Measurements from ENCODE around the gene GALNT18. TPM values are rescaled to one million over a fixed set of nuclear protein-coding genes. Genes with fewer than 3 reads are reported as not detected.

Gene GALNT18
- total RNA-seq, 1 donor from 2014 or later = 39.8 TPM

DNA sequence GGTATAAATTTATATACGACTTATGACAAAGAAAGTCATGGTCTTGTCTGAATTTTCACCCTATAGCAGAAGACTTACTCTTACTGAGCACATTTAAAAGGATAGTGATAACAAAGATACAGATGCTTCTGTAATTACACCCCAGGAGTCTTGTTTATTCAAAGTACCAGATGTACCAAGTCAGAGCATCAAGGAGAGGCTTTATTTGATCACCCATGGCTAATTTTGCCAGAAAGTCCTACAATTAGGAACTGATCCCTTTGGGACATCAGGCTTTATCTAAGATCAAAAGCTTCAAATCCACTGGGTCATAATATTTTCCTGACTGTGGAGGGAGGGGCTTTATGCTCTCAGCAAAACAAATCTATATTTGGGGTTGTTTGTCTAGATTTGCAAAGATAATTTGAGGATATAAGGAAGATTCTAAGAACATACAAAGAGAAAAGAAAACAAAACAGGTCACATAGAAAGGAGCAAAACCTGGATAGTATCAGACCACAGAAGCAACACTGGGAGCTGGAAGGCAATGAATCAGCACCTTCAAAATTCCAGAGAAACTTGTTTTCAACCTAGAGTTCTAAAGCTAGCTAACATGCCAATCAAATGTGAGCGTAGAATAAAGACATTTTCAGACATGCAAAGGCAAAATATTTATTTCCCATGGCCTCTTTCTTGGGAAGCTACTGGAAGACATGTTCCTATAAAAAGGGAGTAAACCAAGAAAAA, 143.9 kb downstream of the GALNT18 start:
- no peak overlapping the region for H3K27ac Mint-ChIP-seq (ENCODE audit: unreplicated experiment)
- no peaks in the 10 kb centered on the region for H3K9me3 Mint-ChIP-seq (ENCODE audit: unreplicated experiment)
- H3K27me3 Mint-ChIP-seq (ENCODE audit: unreplicated experiment) = no peaks in the 10 kb centered on the region
- no peak overlapping the region for H3K4me3 Mint-ChIP-seq (ENCODE audit: unreplicated experiment)
- no peak for DNase-seq (ENCODE audit: extremely low spot score, unreplicated experiment)
- TF ChIP-seq, protein P1, sequence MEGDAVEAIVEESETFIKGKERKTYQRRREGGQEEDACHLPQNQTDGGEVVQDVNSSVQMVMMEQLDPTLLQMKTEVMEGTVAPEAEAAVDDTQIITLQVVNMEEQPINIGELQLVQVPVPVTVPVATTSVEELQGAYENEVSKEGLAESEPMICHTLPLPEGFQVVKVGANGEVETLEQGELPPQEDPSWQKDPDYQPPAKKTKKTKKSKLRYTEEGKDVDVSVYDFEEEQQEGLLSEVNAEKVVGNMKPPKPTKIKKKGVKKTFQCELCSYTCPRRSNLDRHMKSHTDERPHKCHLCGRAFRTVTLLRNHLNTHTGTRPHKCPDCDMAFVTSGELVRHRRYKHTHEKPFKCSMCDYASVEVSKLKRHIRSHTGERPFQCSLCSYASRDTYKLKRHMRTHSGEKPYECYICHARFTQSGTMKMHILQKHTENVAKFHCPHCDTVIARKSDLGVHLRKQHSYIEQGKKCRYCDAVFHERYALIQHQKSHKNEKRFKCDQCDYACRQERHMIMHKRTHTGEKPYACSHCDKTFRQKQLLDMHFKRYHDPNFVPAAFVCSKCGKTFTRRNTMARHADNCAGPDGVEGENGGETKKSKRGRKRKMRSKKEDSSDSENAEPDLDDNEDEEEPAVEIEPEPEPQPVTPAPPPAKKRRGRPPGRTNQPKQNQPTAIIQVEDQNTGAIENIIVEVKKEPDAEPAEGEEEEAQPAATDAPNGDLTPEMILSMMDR (IDR thresholded peaks at IDR 0.05) = no peak
- H3K4me1 Mint-ChIP-seq (ENCODE audit: unreplicated experiment) = peaks cover 29% of the 10 kb centered on the region
- peaks cover 6% of the 10 kb centered on the region for H3K36me3 Mint-ChIP-seq (ENCODE audit: unreplicated experiment)

DNA sequence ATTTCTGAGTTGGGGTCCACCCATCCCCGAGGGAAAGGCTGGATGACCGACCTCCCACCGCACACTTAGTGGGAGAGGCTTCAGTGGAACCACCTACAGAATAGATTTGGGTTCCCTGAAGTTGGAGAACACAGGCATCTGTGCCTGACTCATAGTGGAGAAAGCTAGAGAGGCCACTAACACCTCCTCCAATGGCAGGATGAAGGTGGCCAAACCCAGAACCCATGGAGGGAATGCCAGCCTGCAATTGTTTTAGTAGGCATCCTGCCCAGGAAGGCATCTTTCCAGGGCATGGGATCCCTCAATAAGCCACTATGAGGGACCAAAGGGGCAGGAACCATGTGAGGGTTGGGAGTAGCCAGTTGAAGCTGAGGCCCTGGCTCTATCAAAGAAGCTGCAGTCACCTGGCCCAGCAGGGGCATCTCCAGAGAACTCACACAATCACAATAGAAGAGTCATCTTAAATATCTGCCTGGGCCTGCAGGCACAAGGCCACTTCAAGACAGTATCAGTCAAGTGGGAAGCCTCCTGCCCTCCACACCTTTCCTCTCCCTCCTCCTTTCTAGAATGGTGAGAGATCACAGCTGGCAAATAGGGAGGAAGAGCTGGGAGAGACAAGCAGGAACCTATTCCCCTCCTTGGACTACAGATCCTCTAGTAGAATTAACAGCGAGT, 144.7 kb downstream of the GALNT18 start:
- TF ChIP-seq, protein P1 (IDR thresholded peaks at IDR 0.05) = no peak
- Mint-ChIP-seq H3K4me1 (ENCODE audit: unreplicated experiment) (peaks cover 29% of the 10 kb centered on the region), H3K4me3 (ENCODE audit: unreplicated experiment) (no peak overlapping the region), H3K9me3 (ENCODE audit: unreplicated experiment) (no peaks in the 10 kb centered on the region), H3K27me3 (ENCODE audit: unreplicated experiment) (no peaks in the 10 kb centered on the region), H3K36me3 (ENCODE audit: unreplicated experiment) (peaks cover 6% of the 10 kb centered on the region), H3K27ac (ENCODE audit: unreplicated experiment) (no peak overlapping the region)
- DNase-seq (ENCODE audit: extremely low spot score, unreplicated experiment) = no peak

DNA sequence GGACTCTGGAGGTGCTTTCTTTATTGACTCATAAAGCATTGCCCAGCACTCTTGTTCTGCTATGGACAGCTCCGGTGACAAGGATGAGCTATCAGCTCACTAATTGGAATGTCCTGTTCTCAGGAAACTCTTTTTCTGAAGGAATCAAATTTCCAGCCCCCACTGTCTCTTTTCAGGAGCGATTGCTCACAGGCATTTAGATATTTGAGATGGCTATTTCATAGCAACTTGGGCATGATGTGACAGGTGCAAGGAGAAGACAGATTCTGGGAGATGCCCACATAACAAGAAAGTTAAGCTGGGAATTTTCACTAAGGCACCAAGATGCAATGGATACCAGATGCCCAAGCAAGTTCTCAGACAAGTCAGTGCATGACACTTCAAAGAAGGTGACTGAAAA, 145.3 kb downstream of the GALNT18 start:
- Mint-ChIP-seq H3K36me3 (ENCODE audit: unreplicated experiment) (peaks cover 6% of the 10 kb centered on the region), H3K4me1 (ENCODE audit: unreplicated experiment) (peaks cover 24% of the 10 kb centered on the region), H3K27me3 (ENCODE audit: unreplicated experiment) (no peaks in the 10 kb centered on the region), H3K27ac (ENCODE audit: unreplicated experiment) (no peak overlapping the region), H3K4me3 (ENCODE audit: unreplicated experiment) (no peak overlapping the region), H3K9me3 (ENCODE audit: unreplicated experiment) (no peaks in the 10 kb centered on the region)
- TF ChIP-seq, protein P1 (IDR thresholded peaks at IDR 0.05) = no peak
- DNase-seq (ENCODE audit: extremely low spot score, unreplicated experiment) = no peak

DNA sequence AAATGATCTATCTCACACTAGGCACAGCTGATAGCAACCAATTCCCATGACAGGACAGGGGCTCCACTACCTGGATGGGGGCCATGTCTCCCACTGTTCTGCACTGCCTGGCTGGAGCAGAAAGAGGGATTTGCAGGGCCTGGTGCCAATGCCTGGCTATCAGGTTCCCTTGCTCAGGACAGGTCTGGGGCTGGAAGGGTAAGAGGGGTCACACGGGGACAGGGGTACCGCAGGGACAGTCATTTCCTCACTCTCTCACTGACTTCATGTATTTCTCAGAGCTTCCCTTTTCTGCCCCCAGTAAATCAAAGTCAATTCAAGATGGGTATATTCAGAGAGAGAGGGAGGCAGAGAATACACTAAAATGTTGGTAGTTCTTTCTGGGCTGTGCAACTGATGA, 149.7 kb downstream of the GALNT18 start:
- TF ChIP-seq, protein P1 (IDR thresholded peaks at IDR 0.05) = no peak
- H3K27me3 Mint-ChIP-seq (ENCODE audit: unreplicated experiment) = no peaks in the 10 kb centered on the region
- H3K4me1 Mint-ChIP-seq (ENCODE audit: unreplicated experiment) = peaks cover 27% of the 10 kb centered on the region
- no peak overlapping the region for H3K27ac Mint-ChIP-seq (ENCODE audit: unreplicated experiment)
- DNase-seq (ENCODE audit: extremely low spot score, unreplicated experiment) = no peak
- peaks cover 12% of the 10 kb centered on the region for H3K36me3 Mint-ChIP-seq (ENCODE audit: unreplicated experiment)
- H3K9me3 Mint-ChIP-seq (ENCODE audit: unreplicated experiment) = no peaks in the 10 kb centered on the region
- no peak overlapping the region for H3K4me3 Mint-ChIP-seq (ENCODE audit: unreplicated experiment)

DNA sequence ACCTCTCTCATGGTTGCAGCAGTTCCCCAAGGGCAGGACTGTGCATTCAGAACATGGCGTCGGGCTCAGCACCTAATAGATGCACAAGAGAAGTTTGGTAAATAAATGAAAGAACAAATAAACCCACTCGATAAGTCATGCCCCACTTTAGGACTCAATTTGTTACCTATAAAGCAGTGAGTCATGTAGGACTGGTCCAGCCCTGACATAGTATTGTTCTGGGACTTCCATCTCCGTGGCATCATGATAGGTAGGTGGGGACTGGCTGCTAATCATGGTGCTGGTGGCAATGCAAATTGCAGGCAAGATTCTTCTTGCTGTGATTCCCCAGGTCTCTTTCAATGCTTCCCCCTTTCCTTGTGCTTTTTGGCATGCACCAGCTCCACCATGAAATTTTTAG, 150.6 kb downstream of the GALNT18 start:
- Mint-ChIP-seq H3K36me3 (ENCODE audit: unreplicated experiment) (peaks cover 12% of the 10 kb centered on the region), H3K4me1 (ENCODE audit: unreplicated experiment) (peaks cover 23% of the 10 kb centered on the region), H3K27ac (ENCODE audit: unreplicated experiment) (no peak overlapping the region), H3K9me3 (ENCODE audit: unreplicated experiment) (no peaks in the 10 kb centered on the region), H3K27me3 (ENCODE audit: unreplicated experiment) (no peaks in the 10 kb centered on the region), H3K4me3 (ENCODE audit: unreplicated experiment) (no peak overlapping the region)
- TF ChIP-seq, protein P1 (IDR thresholded peaks at IDR 0.05) = no peak
- no peak for DNase-seq (ENCODE audit: extremely low spot score, unreplicated experiment)
